HG02571 (cell line): Measurements from ENCODE around the gene PNMA6E.

ENCODE experiments used
- ATAC-seq: cut with Tn5 transposase; IDR thresholded peaks from one replicate; pipeline ENCODE4 v1.9.1; 2021; ENCODE audit warnings: mild to moderate bottlenecking, moderate library complexity; ENCODE audit not compliant: unreplicated experiment

Gene PNMA6E

DNA sequence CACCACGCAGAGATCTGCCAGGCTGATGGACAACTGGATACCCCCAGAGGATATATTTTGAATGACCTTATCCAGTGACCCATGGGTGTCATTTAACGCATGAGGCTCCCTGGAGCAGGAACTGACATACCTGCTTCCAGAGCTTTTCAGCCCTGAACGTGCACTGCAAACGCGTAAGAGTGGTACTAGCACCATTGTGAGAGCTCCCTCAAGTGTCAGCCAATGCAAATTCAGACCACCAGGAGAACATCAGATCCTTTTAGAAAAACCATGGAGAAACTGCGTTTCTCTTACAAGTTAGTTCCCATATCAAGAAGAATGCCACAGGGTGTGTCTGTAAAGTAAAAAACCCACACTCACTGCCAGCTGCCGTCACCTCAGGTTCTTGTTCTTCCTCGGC, 37.4 kb upstream of the PNMA6E start:
- no peak for ATAC-seq

GRCh38 chrX:153435845-153436244, 34.7 kb upstream of the PNMA6E start:
- no peak for ATAC-seq

GRCh38 chrX:153434801-153435200, 33.7 kb upstream of the PNMA6E start:
- no peak for ATAC-seq

DNA sequence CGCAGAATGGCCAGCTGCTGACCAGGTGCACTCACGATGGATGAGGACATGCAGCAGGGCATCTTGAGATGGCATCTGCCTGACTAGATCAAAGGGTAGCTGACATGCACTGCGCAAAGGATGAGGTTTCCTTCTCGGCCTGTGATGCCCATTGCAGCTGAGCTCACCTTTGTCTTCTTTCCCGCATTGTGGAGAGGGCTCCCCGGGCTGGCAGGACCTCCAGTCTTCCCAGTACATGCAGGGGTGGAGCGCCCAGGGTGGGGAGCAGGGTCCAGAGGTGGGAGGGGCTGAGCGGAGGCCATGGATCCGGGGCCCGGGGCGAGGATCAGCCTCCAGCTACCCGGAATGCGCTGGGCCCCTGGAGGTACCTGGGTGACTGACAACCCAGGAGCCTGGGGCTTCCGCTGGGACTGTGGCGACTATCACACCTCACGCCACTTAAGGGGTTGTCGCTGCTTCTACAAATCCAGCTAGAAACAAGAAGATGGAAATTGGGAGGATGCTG, 32.7 kb upstream of the PNMA6E start:
- no peak for ATAC-seq

DNA sequence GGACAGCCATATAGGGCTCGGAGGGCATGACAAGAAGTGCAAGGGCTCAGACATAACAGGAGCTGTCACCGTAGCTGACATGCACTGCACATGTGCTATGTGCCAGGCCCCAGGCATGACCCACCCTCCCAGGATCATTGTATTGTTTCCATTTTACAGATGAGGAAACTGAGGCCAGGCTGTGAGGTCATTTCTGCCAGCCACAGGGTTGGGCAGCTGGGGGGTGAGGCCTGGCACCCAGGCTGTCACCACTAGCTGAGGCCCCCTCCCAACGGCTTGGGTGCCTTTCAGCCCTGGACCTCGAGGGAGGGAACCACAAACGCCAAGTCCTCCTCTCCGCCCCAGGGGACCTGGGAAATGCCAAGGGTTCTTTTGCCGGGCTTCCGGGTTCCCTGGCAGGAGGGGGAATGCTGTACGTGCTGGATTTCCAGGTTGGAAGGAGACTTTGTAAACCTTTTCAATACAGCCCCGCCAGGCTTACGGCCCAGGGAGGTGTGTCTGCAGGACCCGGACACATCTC, 32.1 kb upstream of the PNMA6E start:
- ATAC-seq, result no peak

- ATAC-seq, result no peak
Observed at GRCh38 chrX:153430796-153431195, 29.6 kb upstream of the PNMA6E start.

DNA sequence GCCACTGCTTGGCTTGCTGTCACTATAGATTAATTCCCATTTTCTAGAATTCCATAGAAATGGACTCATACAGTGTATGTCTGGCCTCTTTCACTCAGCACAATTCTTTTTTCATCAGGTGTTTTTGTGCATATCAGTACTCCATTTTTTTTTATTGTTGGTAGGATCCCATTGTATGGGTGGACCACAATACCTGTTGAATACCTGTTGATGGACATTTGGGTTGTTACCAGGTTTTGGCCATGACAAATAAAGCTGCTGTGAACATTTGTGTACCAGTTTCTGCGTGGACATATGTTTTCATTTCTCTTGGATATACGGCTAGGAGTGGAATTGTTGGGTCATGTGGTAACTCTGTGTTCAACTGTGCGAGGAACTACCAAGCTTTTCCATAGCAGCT, 25.1 kb upstream of the PNMA6E start:
- ATAC-seq, result no peak

- ATAC-seq, result no peak
Observed at GRCh38 chrX:153423652-153424051, 22.5 kb upstream of the PNMA6E start.

GRCh38 chrX:153421856-153422255, 20.7 kb upstream of the PNMA6E start:
- no peak for ATAC-seq

- ATAC-seq, result no peak
Observed at GRCh38 chrX:153420851-153421599, 19.9 kb upstream of the PNMA6E start.

DNA sequence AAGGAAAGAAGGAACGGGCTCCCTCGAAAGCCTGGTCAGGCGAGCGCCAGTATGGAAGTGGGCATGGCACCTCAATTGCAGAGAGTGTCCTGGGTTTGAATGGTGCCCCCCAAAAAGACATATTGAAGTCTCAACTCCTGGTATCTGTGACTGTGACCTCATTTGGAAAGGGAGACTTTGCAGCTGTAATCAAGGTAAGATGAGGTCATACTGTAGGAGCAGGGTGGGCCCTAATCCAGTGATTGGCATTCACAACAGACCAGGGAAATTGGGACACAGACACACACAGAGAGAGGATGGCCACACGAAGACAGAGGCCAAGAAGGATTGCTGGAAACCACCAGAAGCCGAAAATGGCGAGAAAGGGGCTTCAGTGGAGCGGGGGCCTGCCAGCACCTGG, 16.5 kb upstream of the PNMA6E start:
- ATAC-seq, result no peak

DNA sequence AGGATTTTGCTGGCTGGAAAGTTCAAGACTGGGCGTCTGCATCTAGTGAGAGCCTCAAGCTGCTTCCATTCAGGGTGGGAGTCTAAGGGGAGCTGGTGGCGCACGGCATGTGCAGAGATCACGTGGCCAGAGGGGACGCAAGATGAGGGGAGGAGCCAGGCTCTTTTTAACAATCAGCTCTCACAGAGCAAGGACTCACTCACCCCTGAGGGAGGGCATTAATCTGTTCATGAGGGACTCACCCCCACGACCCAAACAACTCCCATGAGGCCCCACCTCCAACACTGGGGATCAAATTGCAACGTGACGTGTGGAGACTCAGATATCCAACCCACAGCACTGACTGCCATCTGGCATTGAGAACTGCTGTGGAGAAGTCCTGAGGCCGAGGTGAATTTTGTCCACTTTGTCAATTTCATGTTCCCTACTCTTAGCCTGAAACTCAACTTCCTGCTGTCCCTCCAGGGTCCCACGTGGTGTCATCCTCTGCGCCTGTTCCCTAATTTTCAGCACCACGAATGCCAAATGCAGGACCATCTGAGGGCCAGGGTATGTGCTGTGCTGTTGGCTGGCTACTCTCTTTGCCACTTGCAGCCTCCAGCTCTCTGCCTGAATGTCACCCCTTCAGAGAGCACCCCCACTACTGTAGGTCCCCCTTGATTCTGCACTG, 15.8 kb upstream of the PNMA6E start:
- ATAC-seq, result no peak

- ATAC-seq, result no peak
Observed at GRCh38 chrX:153414856-153415510, 13.8 kb upstream of the PNMA6E start.

- no peak for ATAC-seq
Observed at GRCh38 chrX:153413731-153414130, 12.6 kb upstream of the PNMA6E start.

- ATAC-seq, result no peak
Observed at GRCh38 chrX:153412746-153413720, 11.9 kb upstream of the PNMA6E start.

DNA sequence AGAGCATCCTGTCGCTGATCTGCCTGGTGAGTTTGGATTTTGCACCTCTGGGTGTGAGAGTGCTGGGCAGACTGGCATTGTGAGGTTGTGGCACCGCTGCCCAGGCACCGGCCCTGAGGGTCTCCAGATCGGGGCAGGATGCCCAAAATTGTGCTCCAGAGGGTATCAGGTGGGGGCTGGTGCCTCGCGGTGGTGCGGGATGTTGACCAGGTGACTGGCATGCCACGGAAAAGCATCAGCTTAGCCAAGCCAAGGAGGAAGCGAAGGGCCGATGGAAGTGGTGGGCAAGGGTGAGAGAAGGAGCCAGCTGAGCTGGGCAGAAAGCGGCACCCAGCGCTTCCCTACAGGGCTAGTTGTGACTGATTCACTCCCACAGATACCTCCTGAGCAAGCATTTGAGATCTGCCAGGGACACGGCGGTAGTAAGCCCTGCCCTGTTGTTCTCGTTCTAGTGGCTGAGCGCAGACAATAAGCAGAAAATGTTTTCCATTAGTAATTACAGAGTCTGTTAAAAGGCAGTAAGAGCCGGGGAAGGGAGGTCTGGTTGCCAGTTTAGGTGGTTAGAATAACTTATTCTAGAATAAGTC, 10.9 kb upstream of the PNMA6E start:
- ATAC-seq, result no peak

DNA sequence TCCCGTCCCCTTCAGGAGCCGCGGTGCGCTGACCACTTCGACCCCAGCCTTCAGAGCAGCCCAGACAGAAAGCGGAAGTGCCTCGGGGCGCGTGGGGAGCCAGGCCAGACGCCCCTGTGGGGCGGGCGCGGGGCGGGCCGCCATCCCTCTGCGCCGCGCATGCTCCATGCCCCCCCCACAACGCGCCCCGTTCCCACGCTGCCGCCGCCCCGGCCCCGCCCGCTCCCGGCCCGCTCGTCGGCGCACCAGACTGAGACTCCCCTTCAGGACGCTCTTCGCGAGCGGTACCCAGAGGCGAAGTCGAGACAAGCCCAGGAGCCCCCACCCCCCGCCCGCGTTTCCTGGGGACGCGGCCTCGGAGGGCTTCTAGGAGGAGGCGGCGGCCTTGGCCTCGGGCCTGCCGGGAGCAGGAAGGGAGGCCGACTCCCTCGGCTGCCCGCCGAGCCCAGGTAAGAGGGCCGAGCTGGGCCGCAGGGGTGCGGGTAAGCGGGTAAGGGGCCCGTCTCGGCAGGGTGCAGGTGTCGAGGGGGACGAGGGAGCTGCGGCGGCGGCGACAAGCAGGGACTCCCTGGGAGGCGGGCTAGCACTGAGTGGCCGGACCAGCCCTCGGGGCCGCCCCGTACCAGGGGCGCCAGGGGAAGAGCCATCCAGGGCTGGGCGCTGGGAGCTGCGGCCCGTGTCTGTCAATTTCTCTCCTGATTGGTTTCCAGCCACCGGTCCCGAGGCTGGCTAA, 10.3 kb upstream of the PNMA6E start, which contains the start of gene ZFP92:
Gene ZFP92 (plus strand): TSS at position 218 of the 733 bp plus-strand sequence. CDS start 6,851 bp downstream, outside the sequence.
- no peak for ATAC-seq

GRCh38 chrX:153410888-153411254, 9.7 kb upstream of the PNMA6E start:
- ATAC-seq, result no peak

- no peak for ATAC-seq
Observed at GRCh38 chrX:153410373-153410772, 9.2 kb upstream of the PNMA6E start.
